Epithelial cell of umbilical artery (primary cell): ENCODE results near the gene KRT33B. TPM values are rescaled to one million over a fixed set of nuclear protein-coding genes. Genes with fewer than 3 reads are reported as not detected.

Source experiments
- total RNA-seq: library from RNA; depleted of rRNA; stranded (reverse); fragments of >200 nt; gene quantifications from 2 replicates; pipeline ENCODE4 v1.2.3, GENCODE V29; 2014

Gene KRT33B
- total RNA-seq: not detected in 2 replicates

GRCh38 chr17:41369713-41370112 is at the start of gene KRT33B:
Gene KRT33B (minus strand): TSS chr17:41369813. CDS start chr17:41369750, 63 bp downstream.

GRCh38 chr17:41396996-41397660 is 27.5 kb upstream of the KRT33B start, which contains the start of gene KRT31:
Gene KRT31 (minus strand): TSS chr17:41397608. CDS start chr17:41397539, 69 bp downstream.

GRCh38 chr17:41381943-41382342 is 12.3 kb upstream of the KRT33B start, which contains the start of gene KRT34:
Gene KRT34 (minus strand): TSS chr17:41382306. CDS start chr17:41382246, 60 bp downstream.

GRCh38 chr17:41350381-41350878 is 19.2 kb downstream of the KRT33B start, which contains the start of gene KRT33A:
Gene KRT33A (minus strand): TSS chr17:41350828. CDS start chr17:41350767, 61 bp downstream.

GRCh38 chr17:41315204-41315794 is 54.3 kb downstream of the KRT33B start, which contains the start of gene KRTAP17-1:
Gene KRTAP17-1 (minus strand): TSS chr17:41315710. CDS start chr17:41315650, 60 bp downstream.

Other genes with a start within 250 kb of the KRT33B start
- gene KRTAP4-12, start 245.6 kb downstream of the KRT33B start, total RNA-seq: not detected in 2 replicates
- gene KRTAP4-6, start 229.3 kb downstream of the KRT33B start, total RNA-seq: not detected in 2 replicates
- not detected in 2 replicates for gene KRTAP4-5, start 220.0 kb downstream of the KRT33B start, total RNA-seq
- not detected in 2 replicates for gene KRTAP4-4, start 209.1 kb downstream of the KRT33B start, total RNA-seq
- not detected in 2 replicates for gene KRTAP4-3, start 201.6 kb downstream of the KRT33B start, total RNA-seq
- gene KRTAP4-2, start 191.6 kb downstream of the KRT33B start, total RNA-seq: not detected in 2 replicates
- not detected in 2 replicates for gene KRTAP4-1, start 184.9 kb downstream of the KRT33B start, total RNA-seq
- not detected in 2 replicates for gene KRTAP9-1, start 179.9 kb downstream of the KRT33B start, total RNA-seq
- not detected in 2 replicates for gene KRTAP9-2, start 143.2 kb downstream of the KRT33B start, total RNA-seq
- not detected in 2 replicates for gene KRTAP9-3, start 137.4 kb downstream of the KRT33B start, total RNA-seq
- gene KRTAP9-8, start 131.8 kb downstream of the KRT33B start, total RNA-seq: not detected in 2 replicates
- not detected in 2 replicates for gene KRTAP9-4, start 120.1 kb downstream of the KRT33B start, total RNA-seq
- not detected in 2 replicates for gene KRTAP9-9, start 114.4 kb downstream of the KRT33B start, total RNA-seq
- gene KRTAP9-6, start 104.4 kb downstream of the KRT33B start, total RNA-seq: not detected in 2 replicates
- not detected in 2 replicates for gene KRTAP9-7, start 94.1 kb downstream of the KRT33B start, total RNA-seq
- gene KRTAP29-1, start 67.0 kb downstream of the KRT33B start, total RNA-seq: not detected in 2 replicates
- not detected in 2 replicates for gene KRTAP16-1, start 60.5 kb downstream of the KRT33B start, total RNA-seq
- not detected in 2 replicates for gene KRTAP17-1, start 54.1 kb downstream of the KRT33B start, total RNA-seq
- gene KRT33A, start 19.0 kb downstream of the KRT33B start, total RNA-seq: not detected in 2 replicates
- gene KRT34, start 12.5 kb upstream of the KRT33B start, total RNA-seq: 0.91 TPM in 1 of 2 replicates, not detected in the other
- gene KRT31, start 27.8 kb upstream of the KRT33B start, total RNA-seq: not detected in 2 replicates
- not detected in 2 replicates for gene KRT37, start 54.8 kb upstream of the KRT33B start, total RNA-seq
- not detected in 2 replicates for gene KRT38, start 71.2 kb upstream of the KRT33B start, total RNA-seq
- gene KRT32, start 97.6 kb upstream of the KRT33B start, total RNA-seq: not detected in 2 replicates
- not detected in 2 replicates for gene KRT35, start 111.3 kb upstream of the KRT33B start, total RNA-seq
- gene KRT36, start 120.1 kb upstream of the KRT33B start, total RNA-seq: not detected in 2 replicates
- not detected in 2 replicates for gene KRT13, start 135.8 kb upstream of the KRT33B start, total RNA-seq
- 0.65 and 1.1 TPM in 2 replicates for gene KRT15, start 149.1 kb upstream of the KRT33B start, total RNA-seq
- gene KRT19, start 158.5 kb upstream of the KRT33B start, total RNA-seq: 23.1 and 78.7 TPM in 2 replicates
- gene KRT9, start 202.2 kb upstream of the KRT33B start, total RNA-seq: not detected in 2 replicates
- gene KRT14, start 217.1 kb upstream of the KRT33B start, total RNA-seq: not detected in 2 replicates
- 0.30 TPM in 1 of 2 replicates, not detected in the other for gene KRT16, start 243.0 kb upstream of the KRT33B start, total RNA-seq